GM18861 (cell line): ENCODE results near the gene CSMD2.

Source experiments
- ATAC-seq: cut with Tn5 transposase; IDR thresholded peaks from one replicate; pipeline ENCODE4 v1.9.1; 2021; ENCODE audit not compliant: unreplicated experiment

CSMD2 gene

GRCh38 chr1:33654267-33654834 is 510.7 kb downstream of the CSMD2 start:
- no peak for ATAC-seq

GRCh38 chr1:33653226-33653625 is 511.8 kb downstream of the CSMD2 start:
- no peak for ATAC-seq

GRCh38 chr1:33650708-33651107 is 514.3 kb downstream of the CSMD2 start:
- ATAC-seq: no peak

- no peak for ATAC-seq
Observed at GRCh38 chr1:33649759-33650158, 515.3 kb downstream of the CSMD2 start.

GRCh38 chr1:33643216-33643615 is 521.8 kb downstream of the CSMD2 start:
- ATAC-seq: no peak

- no peak for ATAC-seq
Observed at GRCh38 chr1:33641104-33641830, 523.8 kb downstream of the CSMD2 start.

GRCh38 chr1:33640114-33640660 is 524.8 kb downstream of the CSMD2 start:
- ATAC-seq: no peak

GRCh38 chr1:33637846-33638440 is 527.1 kb downstream of the CSMD2 start:
- no peak for ATAC-seq

- ATAC-seq: no peak
Observed at GRCh38 chr1:33636209-33636608, 528.8 kb downstream of the CSMD2 start.

- no peak for ATAC-seq
Observed at GRCh38 chr1:33635336-33636012, 529.6 kb downstream of the CSMD2 start.

GRCh38 chr1:33634806-33635205 is 530.2 kb downstream of the CSMD2 start:
- no peak for ATAC-seq

GRCh38 chr1:33634143-33634542 is 530.9 kb downstream of the CSMD2 start:
- ATAC-seq: no peak

- no peak for ATAC-seq
Observed at GRCh38 chr1:33633019-33633801, 531.8 kb downstream of the CSMD2 start.

GRCh38 chr1:33630686-33631085 is 534.3 kb downstream of the CSMD2 start:
- ATAC-seq: no peak

GRCh38 chr1:33626801-33627200 is 538.2 kb downstream of the CSMD2 start:
- ATAC-seq: no peak

GRCh38 chr1:33624991-33625870 is 539.8 kb downstream of the CSMD2 start:
- no peak for ATAC-seq

- no peak for ATAC-seq
Observed at GRCh38 chr1:33624261-33624990, 540.6 kb downstream of the CSMD2 start.

- no peak for ATAC-seq
Observed at GRCh38 chr1:33623811-33624210, 541.2 kb downstream of the CSMD2 start.

- ATAC-seq: no peak
Observed at GRCh38 chr1:33622757-33623156, 542.3 kb downstream of the CSMD2 start.
